ENCODE data around the gene WIPF2. TPM values are rescaled to one million over a fixed set of nuclear protein-coding genes. Genes with fewer than 3 reads are reported as not detected.

WIPF2 gene
- total RNA-seq, 2 donors from 2014 or later: 12.6 to 27.0 TPM

GRCh38 chr17:40313668-40314583 lies 94.8 kb downstream of the WIPF2 start:
- no peak for DNase-seq (ENCODE audit: low spot score)
- no peaks in the 10 kb centered on the region for H3K36me3 ChIP-seq
- WGBS: 40% methylated on average over 7 of the region's 7 CpGs
- H3K4me1 ChIP-seq (replicated peaks): peaks cover 29% of the 10 kb centered on the region
- intact Hi-C loops (cut with DNase I): loop anchor here (5.0 to 10.0 kb wide), 2 partner anchors 33 to 101 kb away; partner anchors contain the start of gene TOP2A
- H3K27ac ChIP-seq: peak overlapping the region in 1 of 2 donors; percentile 28
- no peak overlapping the region for H3K4me3 ChIP-seq
- TF ChIP-seq, protein P1, sequence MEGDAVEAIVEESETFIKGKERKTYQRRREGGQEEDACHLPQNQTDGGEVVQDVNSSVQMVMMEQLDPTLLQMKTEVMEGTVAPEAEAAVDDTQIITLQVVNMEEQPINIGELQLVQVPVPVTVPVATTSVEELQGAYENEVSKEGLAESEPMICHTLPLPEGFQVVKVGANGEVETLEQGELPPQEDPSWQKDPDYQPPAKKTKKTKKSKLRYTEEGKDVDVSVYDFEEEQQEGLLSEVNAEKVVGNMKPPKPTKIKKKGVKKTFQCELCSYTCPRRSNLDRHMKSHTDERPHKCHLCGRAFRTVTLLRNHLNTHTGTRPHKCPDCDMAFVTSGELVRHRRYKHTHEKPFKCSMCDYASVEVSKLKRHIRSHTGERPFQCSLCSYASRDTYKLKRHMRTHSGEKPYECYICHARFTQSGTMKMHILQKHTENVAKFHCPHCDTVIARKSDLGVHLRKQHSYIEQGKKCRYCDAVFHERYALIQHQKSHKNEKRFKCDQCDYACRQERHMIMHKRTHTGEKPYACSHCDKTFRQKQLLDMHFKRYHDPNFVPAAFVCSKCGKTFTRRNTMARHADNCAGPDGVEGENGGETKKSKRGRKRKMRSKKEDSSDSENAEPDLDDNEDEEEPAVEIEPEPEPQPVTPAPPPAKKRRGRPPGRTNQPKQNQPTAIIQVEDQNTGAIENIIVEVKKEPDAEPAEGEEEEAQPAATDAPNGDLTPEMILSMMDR (IDR thresholded peaks at IDR 0.05): no peak
- TF ChIP-seq POLR2AphosphoS5 (IDR thresholded peaks at IDR 0.05) (no peak), POLR2A (IDR thresholded peaks at IDR 0.05) (no peak)
- no peaks in the 10 kb centered on the region for H3K27me3 ChIP-seq (replicated peaks; ENCODE audit: insufficient read depth)
- H3K9me3 ChIP-seq: no peaks in the 10 kb centered on the region

DNA sequence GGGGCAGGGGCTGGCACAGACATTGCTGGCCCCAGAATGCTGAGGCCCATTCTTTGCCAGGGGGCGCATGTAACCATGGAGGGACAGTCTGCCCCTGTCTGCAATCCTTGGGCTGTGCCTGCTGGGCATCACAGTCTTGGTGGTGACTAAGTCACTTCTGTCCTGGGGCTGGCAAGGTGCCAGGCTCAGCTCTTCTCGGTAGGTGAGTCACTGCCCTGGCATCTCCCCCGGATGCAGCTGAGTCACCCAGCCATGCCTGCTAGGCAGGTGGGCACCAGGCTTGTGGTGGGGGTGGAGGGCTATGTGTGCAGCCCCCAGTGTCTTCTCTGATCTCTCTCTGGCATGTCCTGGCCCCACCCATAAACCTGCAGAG lies 95.5 kb downstream of the WIPF2 start:
- no peaks in the 10 kb centered on the region for H3K9me3 ChIP-seq
- no peaks in the 10 kb centered on the region for H3K36me3 ChIP-seq
- H3K4me1 ChIP-seq (replicated peaks): peaks cover 25% of the 10 kb centered on the region
- no peak overlapping the region for H3K4me3 ChIP-seq
- intact Hi-C loops (cut with DNase I): loop anchor here (5.0 to 10.0 kb wide), 2 partner anchors 33 to 100 kb away; partner anchors contain the start of gene TOP2A
- 0% methylated on average over 1 of the region's 3 CpGs for WGBS
- peak overlapping the region in 1 of 2 donors; percentile 28 for H3K27ac ChIP-seq
- peak; percentile 96 for DNase-seq (ENCODE audit: low spot score)
- H3K27me3 ChIP-seq (replicated peaks; ENCODE audit: insufficient read depth): no peaks in the 10 kb centered on the region
- no peak for TF ChIP-seq POLR2A (IDR thresholded peaks at IDR 0.05)
- peak; percentile 91 for TF ChIP-seq POLR2AphosphoS5 (IDR thresholded peaks at IDR 0.05)
- TF ChIP-seq, protein P1 (IDR thresholded peaks at IDR 0.05): no peak

GRCh38 chr17:40315206-40315605 lies 96.1 kb downstream of the WIPF2 start:
- H3K36me3 ChIP-seq: no peaks in the 10 kb centered on the region
- intact Hi-C loops (cut with DNase I): loop anchor here (10.0 kb wide), 1 partner anchor 100 kb away; the partner anchor contains the start of gene TOP2A
- no peak overlapping the region for H3K4me3 ChIP-seq
- peak overlapping the region in 1 of 2 donors; percentile 3 for H3K27ac ChIP-seq
- no peaks in the 10 kb centered on the region for H3K27me3 ChIP-seq (replicated peaks; ENCODE audit: insufficient read depth)
- no peak for DNase-seq (ENCODE audit: low spot score)
- peaks cover 28% of the 10 kb centered on the region for H3K4me1 ChIP-seq (replicated peaks)
- TF ChIP-seq POLR2A (IDR thresholded peaks at IDR 0.05) (no peak), POLR2AphosphoS5 (IDR thresholded peaks at IDR 0.05) (no peak)
- TF ChIP-seq, protein P1 (IDR thresholded peaks at IDR 0.05): no peak
- H3K9me3 ChIP-seq: no peaks in the 10 kb centered on the region
- WGBS: 82% methylated on average over 3 of the region's 3 CpGs

DNA sequence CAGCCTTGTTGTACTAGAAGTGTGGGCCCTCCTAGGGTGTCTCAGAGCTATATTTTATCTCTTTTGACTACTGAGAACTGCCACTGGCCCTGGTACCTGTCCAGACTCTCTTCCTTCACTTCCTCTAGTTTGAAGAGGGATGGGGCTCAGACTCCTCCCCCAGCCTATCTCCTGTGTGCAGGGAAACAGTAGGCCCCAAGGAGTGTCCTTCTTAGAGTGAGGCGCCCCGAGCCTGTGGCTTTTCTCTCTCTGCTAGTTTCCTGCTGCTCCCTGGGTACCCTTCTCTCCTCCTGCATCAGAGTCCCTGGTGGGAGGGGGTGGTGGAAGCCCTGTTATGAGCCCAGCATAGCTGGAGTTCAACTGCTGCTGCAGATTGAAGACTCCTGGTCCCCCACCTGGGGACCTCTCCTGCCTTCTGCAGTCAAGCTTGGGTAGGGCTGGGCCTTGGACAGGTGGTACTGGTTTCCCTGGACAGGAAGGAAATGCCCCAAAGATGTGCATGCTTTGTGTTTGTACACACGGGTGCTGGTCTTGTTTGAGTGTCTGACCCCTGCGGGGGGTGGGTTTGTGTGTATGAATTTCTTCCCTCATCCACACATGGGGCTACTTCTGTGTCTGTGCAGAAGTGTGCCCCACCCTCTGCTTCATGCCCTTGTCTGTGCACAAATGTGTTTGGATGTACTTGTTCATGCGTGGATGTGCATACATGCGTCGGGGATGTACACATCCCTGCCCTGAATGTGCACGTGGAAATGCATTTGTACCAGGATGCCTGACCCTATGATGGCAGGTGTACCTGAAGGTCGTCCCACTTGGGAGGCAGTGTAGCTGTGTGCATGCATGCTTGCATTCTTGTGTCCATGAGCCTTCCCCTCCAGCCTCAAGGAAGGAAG lies 96.8 kb downstream of the WIPF2 start:
- WGBS: 49% methylated on average over 9 of the region's 9 CpGs
- Histone ChIP-seq H3K27me3 (replicated peaks; ENCODE audit: insufficient read depth) (no peaks in the 10 kb centered on the region), H3K4me1 (replicated peaks) (peaks cover 31% of the 10 kb centered on the region), H3K27ac (peak overlapping the region; percentile 82 to 83), H3K9me3 (no peaks in the 10 kb centered on the region), H3K36me3 (no peaks in the 10 kb centered on the region), H3K4me3 (peak overlapping the region in 1 of 2 donors; percentile 98)
- intact Hi-C loops (cut with DNase I): loop anchor here (10.0 kb wide), 1 partner anchor 99 kb away; the partner anchor contains the start of gene TOP2A
- TF ChIP-seq, protein P1 (IDR thresholded peaks at IDR 0.05): no peak
- DNase-seq (ENCODE audit: low spot score): no peak
